K562 (cell line): ENCODE results near the gene SYT3. TPM values are rescaled to one million over a fixed set of nuclear protein-coding genes. Genes with fewer than 3 reads are reported as not detected.

Source experiments
- ATF3 ChIP-seq, 2 experiments: fragments of 450-650 bp in 1 of 2; sonication (generic) in 1 of 2; formaldehyde crosslinking in 1 of 2; IDR thresholded peaks in 1 of 2; conservative IDR thresholded peaks in 1 of 2; 2 replicates each; pipeline versions ENCODE4 v1.6.1 to v1.8.1; 2016 to 2023; ENCODE audit warnings: mild to moderate bottlenecking in 2 of 2, moderate library complexity in 2 of 2, inconsistent platforms in 1 of 2, missing genetic modification reagents in 1 of 2
- BCL6 ChIP-seq: fragments of 250-450 bp; sonication (Bioruptor Pico); IDR thresholded peaks from 2 replicates; pipeline ENCODE4 v1.4.0; 2020
- DNMT1 ChIP-seq: fragments of 450-650 bp; IDR thresholded peaks from 2 replicates; pipeline ENCODE4 v1.6.1; 2016; ENCODE audit warnings: antibody characterized with exemption, mild to moderate bottlenecking
- ETV5 ChIP-seq: sonication (generic); formaldehyde crosslinking; IDR thresholded peaks from 2 replicates; pipeline ENCODE4 v1.4.0; 2020; ENCODE audit warnings: low read depth, mild to moderate bottlenecking, missing genetic modification reagents
- FOS ChIP-seq: IDR thresholded peaks from 3 replicates; pipeline ENCODE4 v1.6.1; 2011; ENCODE audit not compliant: insufficient read length; ENCODE audit errors: extremely low read depth
- GABPB1 ChIP-seq: sonication (generic); formaldehyde crosslinking; IDR thresholded peaks from 2 replicates; pipeline ENCODE4 v1.8.0; 2022; ENCODE audit warnings: mild to moderate bottlenecking, missing genetic modification reagents
- KLF1 ChIP-seq: fragments of 450-650 bp; IDR thresholded peaks from 2 replicates; pipeline ENCODE4 v1.6.1; 2016; ENCODE audit warnings: missing genetic modification characterization, missing compliant biosample characterization
- MTA2 ChIP-seq: fragments of 450-650 bp; IDR thresholded peaks from 2 replicates; pipeline ENCODE4 v1.6.1; 2016; ENCODE audit warnings: low read depth
- MYC ChIP-seq, 2 experiments: fragments of 250-450 bp in 1 of 2; sonication (Bioruptor Pico) in 1 of 2; IDR thresholded peaks; 2 replicates each; pipeline versions ENCODE4 v1.5.1 to v1.6.1; 2012 to 2021; ENCODE audit warnings: low read depth in 2 of 2, borderline replicate concordance in 1 of 2, improper control_type of control experiment in 1 of 2, low read length in 1 of 2, mild to moderate bottlenecking in 1 of 2, moderate library complexity in 1 of 2
- NFXL1 ChIP-seq: fragments of 450-650 bp; formaldehyde crosslinking; IDR thresholded peaks from 2 replicates; pipeline ENCODE4 v1.4.0; 2021; ENCODE audit warnings: mild to moderate bottlenecking
- NR2F6 ChIP-seq: fragments of 450-650 bp; formaldehyde crosslinking; IDR thresholded peaks from 2 replicates; pipeline ENCODE4 v1.4.0; 2020; ENCODE audit warnings: mild to moderate bottlenecking
- PCBP2 ChIP-seq: fragments of 200-400 bp; formaldehyde crosslinking; IDR thresholded peaks from 2 replicates; pipeline ENCODE4 v1.6.1; 2018; ENCODE audit warnings: low read length, low read depth, mild to moderate bottlenecking, moderate library complexity; ENCODE audit not compliant: poor library complexity, severe bottlenecking
- POLR2A ChIP-seq: fragments of 450-650 bp; conservative IDR thresholded peaks from 2 replicates; pipeline ENCODE4 v1.6.1; 2016
- POLR3G ChIP-seq: IDR thresholded peaks from 2 replicates; pipeline ENCODE4 v1.6.1; 2011; ENCODE audit not compliant: insufficient read length, insufficient replicate concordance; ENCODE audit errors: extremely low read depth
- RBBP5 ChIP-seq: fragments of 200-600 bp; sonication (generic); IDR thresholded peaks from 2 replicates; pipeline ENCODE4 v1.6.1; 2012; ENCODE audit warnings: borderline replicate concordance, mild to moderate bottlenecking, low read length, control low read depth, inconsistent platforms; ENCODE audit not compliant: insufficient read depth, poor library complexity, severe bottlenecking
- SAFB ChIP-seq: fragments of 200-400 bp; formaldehyde crosslinking; IDR thresholded peaks from 2 replicates; pipeline ENCODE4 v1.6.1; 2017; ENCODE audit warnings: low read depth, low read length, borderline replicate concordance
- SMC3 ChIP-seq: conservative IDR thresholded peaks from 2 replicates; pipeline ENCODE4 v1.6.1; 2011; ENCODE audit warnings: low read depth, low read length, improper control_type of control experiment; ENCODE audit not compliant: insufficient read depth
- TGIF2 ChIP-seq: sonication (generic); formaldehyde crosslinking; IDR thresholded peaks from 2 replicates; pipeline ENCODE4 v1.8.1; 2022; ENCODE audit warnings: mild to moderate bottlenecking, missing genetic modification reagents, moderate library complexity
- TSC22D4 ChIP-seq: fragments of 450-650 bp; IDR thresholded peaks from 2 replicates; pipeline ENCODE4 v1.6.1; 2016; ENCODE audit warnings: missing genetic modification characterization, missing biosample characterization, control low read depth
- ZNF133 ChIP-seq: fragments of 250-450 bp; sonication (Bioruptor Pico); IDR thresholded peaks from 2 replicates; pipeline ENCODE4 v1.4.0; 2020; ENCODE audit warnings: mild to moderate bottlenecking
- ZNF354B ChIP-seq: fragments of 250-450 bp; sonication (Bioruptor Pico); IDR thresholded peaks from 2 replicates; pipeline ENCODE4 v1.4.0; 2020
- ZNF384 ChIP-seq: IDR thresholded peaks from 2 replicates; pipeline ENCODE4 v1.6.1; 2012; ENCODE audit warnings: low read depth, low read length, improper control_type of control experiment
- ZNF695 ChIP-seq: fragments of 450-650 bp; formaldehyde crosslinking; IDR thresholded peaks from 2 replicates; pipeline ENCODE4 v1.4.0; 2020; ENCODE audit warnings: mild to moderate bottlenecking, moderate library complexity
- ZNF699 ChIP-seq: fragments of 250-450 bp; sonication (Bioruptor Pico); IDR thresholded peaks from 2 replicates; pipeline ENCODE4 v1.8.0; 2021; ENCODE audit warnings: mild to moderate bottlenecking, moderate library complexity; ENCODE audit not compliant: insufficient replicate concordance
- ZNF764 ChIP-seq: fragments of 250-450 bp; sonication (Bioruptor Pico); IDR thresholded peaks from 2 replicates; pipeline ENCODE4 v1.4.0; 2020; ENCODE audit warnings: low read depth, mild to moderate bottlenecking, moderate library complexity
- polyA plus RNA-seq, 8 experiments: library from polyadenylated mRNA; depleted of rRNA in 4 of 8; stranded (reverse) in 5 of 8; unstranded in 3 of 8; fragments of >200 nt; fragmentation: Nextera tagmentation in 2 of 8; fragmentation: Illumina TruSeq in 1 of 8; extraction: Ambion mirVana in 2 of 8; extraction: Trizol in 1 of 8; gene quantifications; 2 replicates each; pipeline versions ENCODE4 v1.2.1 to v1.2.3, GENCODE V29; 2011 to 2014; ENCODE audit warnings: inconsistent platforms in 1 of 8, missing spikeins in 1 of 8
- total RNA-seq, 7 experiments: library from RNA; depleted of rRNA in 6 of 7; stranded (reverse); fragments of >200 nt in 6 of 7; fragmentation: Illumina TruSeq in 2 of 7; extraction: Trizol in 2 of 7; gene quantifications; 2 replicates each; pipeline versions ENCODE4 v1.2.1 to v1.2.3, GENCODE V29; 2011 to 2021; ENCODE audit warnings: low replicate concordance in 1 of 7

The SYT3 gene
- total and polyA plus RNA-seq, 9 of the 15 experiments (the other 6 are each of a cell fraction or from before 2014, with no cell fraction given): 0.36 to 2.0 (median 0.54) TPM; not detected in 2

GRCh38 chr19:50679177-50680125, 39.8 kb upstream of the SYT3 start (continued):
- TF ChIP-seq ATF3 (IDR thresholded peaks at IDR 0.05) (peak; percentile 99), ATF3 (CRISPR knock-in tag; conservative IDR thresholded peaks at IDR 0.05) (0 out of 2 replicates have a peak, but pooled peaks have one; percentile 44), ZNF695 (CRISPR knock-in tag) (no peak), TSC22D4 (tag) (0 out of 2 replicates have a peak, but pooled peaks have one; percentile 44), ETV5 (CRISPR knock-in tag) (no peak), MYC (IDR thresholded peaks at IDR 0.05; ENCODE audit: low read depth, low read length) (no peak; the same call in 1 of the 2 replicates), MYC (CRISPR knock-in tag; IDR thresholded peaks at IDR 0.05; ENCODE audit: borderline replicate concordance, low read depth) (peak; percentile 69; the same call in 1 of the 2 replicates), BCL6 (CRISPR knock-in tag) (no peak), SAFB (no peak), ZNF133 (CRISPR knock-in tag) (no peak), DNMT1 (no peak), ZNF384 (no peak), ZNF354B (no peak), ZNF764 (CRISPR knock-in tag) (no peak), ZNF699 (no peak), TGIF2 (CRISPR knock-in tag) (no peak), NR2F6 (CRISPR knock-in tag) (no peak), RBBP5 (no peak), PCBP2 (no peak), NFXL1 (CRISPR knock-in tag) (no peak), MTA2 (no peak), GABPB1 (peak; percentile 61), POLR3G (no peak), POLR2A (no peak), SMC3 (0 out of 2 replicates have a peak, but pooled peaks have one; percentile 2), KLF1 (tag) (no peak), FOS (peak; percentile 95)
